GM12878 (cell line): ENCODE measurements around the gene IRS1. TPM values are rescaled to one million over a fixed set of nuclear protein-coding genes. Genes with fewer than 3 reads are reported as not detected.
A peak's percentile ranks its signal among the peaks of the same experiment; 100 is the strongest.

ENCODE experiments used
- ASH2L ChIP-seq: fragments of 300-600, 200-600 bp; sonication (generic); IDR thresholded peaks from 2 replicates; pipeline ENCODE4 v1.6.1; 2017; ENCODE audit warnings: low read depth, mild to moderate bottlenecking, borderline replicate concordance
- CHD4 ChIP-seq: fragments of 200-600 bp; sonication (generic); IDR thresholded peaks from 2 replicates; pipeline ENCODE4 v1.6.1; 2016; ENCODE audit warnings: mild to moderate bottlenecking
- DPF2 ChIP-seq: fragments of 450-650 bp; IDR thresholded peaks from 2 replicates; pipeline ENCODE4 v1.6.1; 2017; ENCODE audit warnings: mild to moderate bottlenecking
- EED ChIP-seq: sonication (generic); IDR thresholded peaks from 2 replicates; pipeline ENCODE4 v1.6.1; 2016; ENCODE audit warnings: antibody characterized with exemption, low read depth
- FOS ChIP-seq: IDR thresholded peaks from 3 replicates; pipeline ENCODE4 v1.6.1; 2011; ENCODE audit warnings: borderline replicate concordance; ENCODE audit not compliant: insufficient read length; ENCODE audit errors: extremely low read depth
- IRF5 ChIP-seq: fragments of 450-650 bp; IDR thresholded peaks from 2 replicates; pipeline ENCODE4 v1.6.1; 2017; ENCODE audit warnings: borderline replicate concordance
- KAT2A ChIP-seq: conservative IDR thresholded peaks from 2 replicates; pipeline ENCODE4 v1.6.1; 2011; ENCODE audit warnings: low read depth, low read length; ENCODE audit not compliant: control insufficient read depth
- LARP7 ChIP-seq: fragments of 450-650 bp; IDR thresholded peaks from 2 replicates; pipeline ENCODE4 v1.6.1; 2017; ENCODE audit warnings: mild to moderate bottlenecking
- MTA2 ChIP-seq: fragments of 450-650 bp; IDR thresholded peaks from 2 replicates; pipeline ENCODE4 v1.6.1; 2016; ENCODE audit warnings: low read depth, mild to moderate bottlenecking, moderate library complexity
- NFIC ChIP-seq: IDR thresholded peaks from 2 replicates; pipeline ENCODE4 v1.6.1; 2012; ENCODE audit warnings: low read depth, mild to moderate bottlenecking, inconsistent platforms, low read length, moderate library complexity
- PAX8 ChIP-seq: fragments of 450-650 bp; IDR thresholded peaks from 2 replicates; pipeline ENCODE4 v1.6.1; 2017; ENCODE audit warnings: mild to moderate bottlenecking, moderate library complexity
- RBBP5 ChIP-seq: fragments of 200-600 bp; sonication (generic); conservative IDR thresholded peaks from 2 replicates; pipeline ENCODE4 v1.6.1; 2016
- RCOR1 ChIP-seq: conservative IDR thresholded peaks from 2 replicates; pipeline ENCODE4 v1.6.1; 2012; ENCODE audit warnings: low read depth, low read length, improper control_type of control experiment
- RFX5 ChIP-seq: IDR thresholded peaks from 2 replicates; pipeline ENCODE4 v1.6.1; 2011; ENCODE audit warnings: low read depth, low read length, improper control_type of control experiment
- SIX5 ChIP-seq: IDR thresholded peaks from 2 replicates; pipeline ENCODE4 v1.6.1; 2011; ENCODE audit warnings: mild to moderate bottlenecking, low read depth, low read length, moderate library complexity; ENCODE audit not compliant: severe bottlenecking
- SMAD1 ChIP-seq: fragments of 450-650 bp; IDR thresholded peaks from 2 replicates; pipeline ENCODE4 v1.6.1; 2018; ENCODE audit warnings: mild to moderate bottlenecking, low read depth; ENCODE audit not compliant: partially characterized antibody
- TAF1 ChIP-seq: IDR thresholded peaks from 2 replicates; pipeline ENCODE4 v1.6.1; 2011; ENCODE audit warnings: mild to moderate bottlenecking, low read depth, low read length, borderline replicate concordance
- YY1 ChIP-seq: IDR thresholded peaks from 2 replicates; pipeline ENCODE4 v1.6.1; 2011; ENCODE audit warnings: low read depth, mild to moderate bottlenecking, low read length
- ZBED1 ChIP-seq: IDR thresholded peaks from 2 replicates; pipeline ENCODE4 v1.6.1; 2016; ENCODE audit warnings: borderline replicate concordance
- ZNF217 ChIP-seq: fragments of 450-650 bp; IDR thresholded peaks from 2 replicates; pipeline ENCODE4 v1.6.1; 2017; ENCODE audit warnings: antibody characterized with exemption, mild to moderate bottlenecking
- ZZZ3 ChIP-seq: IDR thresholded peaks from 2 replicates; pipeline ENCODE4 v1.6.1; 2011; ENCODE audit warnings: low read depth; ENCODE audit not compliant: control insufficient read depth, insufficient read length
- polyA plus RNA-seq, 11 experiments: library from polyadenylated mRNA; depleted of rRNA in 4 of 11; unstranded in 6 of 11; stranded (reverse) in 5 of 11; fragments of >200 nt; fragmentation: Nextera tagmentation in 4 of 11; fragmentation: Illumina TruSeq in 1 of 11; extraction: Ambion mirVana in 4 of 11; extraction: Trizol in 1 of 11; gene quantifications; 1 replicate in 1 of 11; 2 replicates in 10 of 11; pipeline versions ENCODE4 v1.2.1 to v1.2.3, GENCODE V29; 2011 to 2016; ENCODE audit warnings: inconsistent platforms in 2 of 11, missing spikeins in 2 of 11, low read depth in 1 of 11
- total RNA-seq, 4 experiments: library from RNA; depleted of rRNA in 3 of 4; stranded (reverse); fragments of >200 nt in 3 of 4; fragmentation: Illumina TruSeq in 1 of 4; extraction: Trizol in 1 of 4; gene quantifications; 2 replicates each; pipeline versions ENCODE4 v1.2.1 to v1.2.3, GENCODE V29; 2013 to 2021
- TF ChIP-seq, protein P1 (sequence below): fragments of 150-350 bp; IDR thresholded peaks from 2 replicates; pipeline ENCODE4 v1.6.1; 2014; ENCODE audit warnings: mild to moderate bottlenecking, low read depth, low read length
- TF ChIP-seq, protein P2 (sequence below): fragments of 450-650 bp; IDR thresholded peaks from 2 replicates; pipeline ENCODE4 v1.6.1; 2017; ENCODE audit warnings: low read depth, mild to moderate bottlenecking, moderate library complexity
- TF ChIP-seq, protein P3 (sequence below): IDR thresholded peaks from 2 replicates; pipeline ENCODE4 v1.6.1; 2011; ENCODE audit warnings: low read depth, mild to moderate bottlenecking, low read length, moderate library complexity, borderline replicate concordance; ENCODE audit errors: extremely low read depth
- TF ChIP-seq, protein P4 (sequence below): fragments of 450-650 bp; IDR thresholded peaks from 2 replicates; pipeline ENCODE4 v1.6.1; 2016; ENCODE audit warnings: mild to moderate bottlenecking

Gene IRS1
- total and polyA plus RNA-seq, 10 of the 15 experiments (the other 5 are each of a cell fraction or from before 2014, with no cell fraction given) = 0.03 to 1.7 (median 0.34) TPM

DNA sequence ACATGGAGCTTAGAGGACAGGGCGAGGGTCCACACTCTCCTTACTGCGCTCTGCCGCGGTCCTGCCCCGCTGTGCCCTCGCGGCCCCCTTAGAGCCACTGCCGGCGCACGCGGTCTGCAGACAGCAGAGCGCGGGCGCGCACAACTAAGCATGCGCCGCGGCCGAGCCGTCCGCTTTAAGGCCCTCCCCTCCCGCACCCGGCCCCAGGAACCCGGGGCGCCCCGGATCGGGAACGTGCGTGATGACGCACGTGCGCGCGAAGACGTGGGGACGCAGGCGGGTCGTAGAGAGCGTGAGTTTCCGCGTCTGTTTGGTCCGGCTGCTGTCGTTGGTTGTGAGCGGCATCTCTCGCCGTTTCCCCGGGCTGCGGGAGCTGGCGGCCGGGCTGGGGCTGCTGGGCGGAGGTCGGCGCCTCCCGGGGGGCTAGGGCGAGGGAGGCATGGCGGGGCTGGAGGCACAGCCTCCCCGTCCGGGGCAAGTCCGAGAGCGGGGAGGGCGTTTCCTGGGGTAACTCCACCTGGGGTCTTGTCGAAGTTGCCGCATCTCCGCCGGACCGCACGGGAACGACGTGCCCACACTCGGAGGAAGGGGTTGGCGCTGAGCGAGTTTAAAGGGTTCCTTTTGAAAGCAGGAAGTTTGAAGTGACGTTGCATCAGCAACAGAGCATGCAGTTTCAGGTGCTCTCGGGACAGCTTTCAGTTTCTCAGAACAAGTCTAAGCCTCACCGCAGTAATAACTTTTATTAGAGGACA is 36.4 kb upstream of the IRS1 start, which contains the start of gene RHBDD1 (continued):
- TF ChIP-seq, protein P1, sequence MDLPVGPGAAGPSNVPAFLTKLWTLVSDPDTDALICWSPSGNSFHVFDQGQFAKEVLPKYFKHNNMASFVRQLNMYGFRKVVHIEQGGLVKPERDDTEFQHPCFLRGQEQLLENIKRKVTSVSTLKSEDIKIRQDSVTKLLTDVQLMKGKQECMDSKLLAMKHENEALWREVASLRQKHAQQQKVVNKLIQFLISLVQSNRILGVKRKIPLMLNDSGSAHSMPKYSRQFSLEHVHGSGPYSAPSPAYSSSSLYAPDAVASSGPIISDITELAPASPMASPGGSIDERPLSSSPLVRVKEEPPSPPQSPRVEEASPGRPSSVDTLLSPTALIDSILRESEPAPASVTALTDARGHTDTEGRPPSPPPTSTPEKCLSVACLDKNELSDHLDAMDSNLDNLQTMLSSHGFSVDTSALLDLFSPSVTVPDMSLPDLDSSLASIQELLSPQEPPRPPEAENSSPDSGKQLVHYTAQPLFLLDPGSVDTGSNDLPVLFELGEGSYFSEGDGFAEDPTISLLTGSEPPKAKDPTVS = no peak
- TF ChIP-seq NFIC (peak; percentile 18; the same call in 1 of the 2 replicates), PAX8 (no peak), RBBP5 (0 out of 2 replicates have a peak, but pooled peaks have one; percentile 28), TAF1 (peak; percentile 72), ZBED1 (peak; percentile 51), FOS (no peak), LARP7 (peak; percentile 83), ZZZ3 (no peak), ASH2L (no peak), RCOR1 (no peak), CHD4 (no peak), SIX5 (peak; percentile 18), IRF5 (no peak), EED (peak; percentile 51; the same call in 1 of the 2 replicates), SMAD1 (peak; percentile 64), DPF2 (peak; percentile 96), ZNF217 (no peak), MTA2 (peak; percentile 25; the same call in 1 of the 2 replicates), KAT2A (no peak), RFX5 (peak; percentile 54; the same call in 1 of the 2 replicates), YY1 (peak; percentile 48)
- TF ChIP-seq, protein P2, sequence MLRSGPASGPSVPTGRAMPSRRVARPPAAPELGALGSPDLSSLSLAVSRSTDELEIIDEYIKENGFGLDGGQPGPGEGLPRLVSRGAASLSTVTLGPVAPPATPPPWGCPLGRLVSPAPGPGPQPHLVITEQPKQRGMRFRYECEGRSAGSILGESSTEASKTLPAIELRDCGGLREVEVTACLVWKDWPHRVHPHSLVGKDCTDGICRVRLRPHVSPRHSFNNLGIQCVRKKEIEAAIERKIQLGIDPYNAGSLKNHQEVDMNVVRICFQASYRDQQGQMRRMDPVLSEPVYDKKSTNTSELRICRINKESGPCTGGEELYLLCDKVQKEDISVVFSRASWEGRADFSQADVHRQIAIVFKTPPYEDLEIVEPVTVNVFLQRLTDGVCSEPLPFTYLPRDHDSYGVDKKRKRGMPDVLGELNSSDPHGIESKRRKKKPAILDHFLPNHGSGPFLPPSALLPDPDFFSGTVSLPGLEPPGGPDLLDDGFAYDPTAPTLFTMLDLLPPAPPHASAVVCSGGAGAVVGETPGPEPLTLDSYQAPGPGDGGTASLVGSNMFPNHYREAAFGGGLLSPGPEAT = peak; percentile 65
- TF ChIP-seq, protein P3, sequence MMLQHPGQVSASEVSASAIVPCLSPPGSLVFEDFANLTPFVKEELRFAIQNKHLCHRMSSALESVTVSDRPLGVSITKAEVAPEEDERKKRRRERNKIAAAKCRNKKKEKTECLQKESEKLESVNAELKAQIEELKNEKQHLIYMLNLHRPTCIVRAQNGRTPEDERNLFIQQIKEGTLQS = no peak
- TF ChIP-seq, protein P4, sequence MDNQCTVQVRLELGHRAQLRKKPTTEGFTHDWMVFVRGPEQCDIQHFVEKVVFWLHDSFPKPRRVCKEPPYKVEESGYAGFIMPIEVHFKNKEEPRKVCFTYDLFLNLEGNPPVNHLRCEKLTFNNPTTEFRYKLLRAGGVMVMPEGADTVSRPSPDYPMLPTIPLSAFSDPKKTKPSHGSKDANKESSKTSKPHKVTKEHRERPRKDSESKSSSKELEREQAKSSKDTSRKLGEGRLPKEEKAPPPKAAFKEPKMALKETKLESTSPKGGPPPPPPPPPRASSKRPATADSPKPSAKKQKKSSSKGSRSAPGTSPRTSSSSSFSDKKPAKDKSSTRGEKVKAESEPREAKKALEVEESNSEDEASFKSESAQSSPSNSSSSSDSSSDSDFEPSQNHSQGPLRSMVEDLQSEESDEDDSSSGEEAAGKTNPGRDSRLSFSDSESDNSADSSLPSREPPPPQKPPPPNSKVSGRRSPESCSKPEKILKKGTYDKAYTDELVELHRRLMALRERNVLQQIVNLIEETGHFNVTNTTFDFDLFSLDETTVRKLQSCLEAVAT = peak; percentile 41; the same call in 1 of the 2 replicates
